NCI-H1092 (cell line): Measurements from ENCODE around the gene PLEKHA1.

ENCODE experiments used
- DNase-seq: peaks from one replicate; lab custom pipeline; 2025; lab: John Stamatoyannopoulos, UW

Gene PLEKHA1

GRCh38 chr10:122374237-122374858, at the start of gene PLEKHA1:
PLEKHA1 (plus strand) TSS chr10:122374708; CDS start chr10:122393201, 18,493 bp downstream.
- DNase-seq: peak; percentile 80

DNA sequence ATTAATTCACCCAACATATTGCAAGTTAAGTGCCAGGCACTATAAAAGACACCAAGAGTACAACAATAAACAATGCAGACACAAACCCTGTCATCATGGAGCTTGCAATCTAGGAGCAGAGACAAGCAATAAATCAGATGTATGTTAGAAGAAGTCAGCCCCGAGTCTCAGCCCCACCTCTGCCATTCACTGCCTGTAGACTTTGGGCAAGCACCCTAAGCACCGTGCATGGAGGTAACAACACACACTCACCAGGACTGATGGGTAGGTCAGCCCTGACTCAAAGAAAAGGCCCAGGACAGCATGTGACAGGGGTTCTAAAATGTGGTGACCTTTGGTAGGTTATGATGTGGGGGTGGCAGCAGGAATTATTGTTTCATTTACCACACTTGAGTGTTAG, 49.3 kb upstream of the PLEKHA1 start:
- DNase-seq: no peak

GRCh38 chr10:122326385-122326784, 48.1 kb upstream of the PLEKHA1 start:
- DNase-seq: no peak

GRCh38 chr10:122326806-122327205, 47.7 kb upstream of the PLEKHA1 start:
- DNase-seq: no peak

- DNase-seq: no peak
These were observed 47.0 kb upstream of the PLEKHA1 start for GRCh38 chr10:122327237-122328206.

DNA sequence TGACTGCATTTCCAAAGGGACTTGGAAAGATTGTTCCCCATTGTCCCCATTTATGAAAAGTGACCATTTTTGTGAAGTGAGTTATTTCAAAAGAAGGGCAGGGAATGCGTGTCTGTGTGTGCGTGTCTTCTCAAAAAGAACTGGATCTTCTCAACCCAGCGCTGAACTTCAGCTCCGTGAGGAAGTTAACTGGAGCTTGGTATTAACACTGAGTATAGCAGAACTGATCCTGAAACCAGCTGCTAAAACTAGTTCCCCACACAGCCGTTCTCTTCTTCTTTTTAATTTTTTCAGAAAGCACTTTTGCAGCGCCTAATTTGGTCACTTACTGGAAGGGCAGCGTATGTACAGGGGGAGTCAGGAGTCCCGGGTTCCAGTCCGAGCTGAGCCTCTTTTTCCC, 45.8 kb upstream of the PLEKHA1 start:
- DNase-seq: no peak

DNA sequence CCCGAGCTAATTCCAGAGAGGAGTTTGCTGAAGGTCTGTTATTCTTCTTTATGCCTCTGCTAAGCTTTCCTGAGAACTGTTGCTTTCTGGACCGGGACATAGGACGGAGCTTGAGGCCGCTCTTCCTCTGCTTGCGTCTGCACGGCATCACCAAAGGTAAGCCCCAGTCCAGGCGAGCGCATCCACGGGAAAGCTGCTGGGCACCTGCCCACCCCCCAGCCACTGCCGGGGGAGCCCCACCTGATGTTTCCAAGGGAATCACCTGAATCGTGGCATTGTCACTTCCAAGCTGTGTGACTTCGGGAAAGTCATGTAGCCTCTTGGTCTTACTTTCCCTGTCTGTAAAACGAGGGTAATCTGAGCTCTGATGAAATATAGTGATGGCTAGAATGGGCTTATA, 45.1 kb upstream of the PLEKHA1 start:
- no peak for DNase-seq

GRCh38 chr10:122331100-122331499, 43.4 kb upstream of the PLEKHA1 start:
- no peak for DNase-seq

DNA sequence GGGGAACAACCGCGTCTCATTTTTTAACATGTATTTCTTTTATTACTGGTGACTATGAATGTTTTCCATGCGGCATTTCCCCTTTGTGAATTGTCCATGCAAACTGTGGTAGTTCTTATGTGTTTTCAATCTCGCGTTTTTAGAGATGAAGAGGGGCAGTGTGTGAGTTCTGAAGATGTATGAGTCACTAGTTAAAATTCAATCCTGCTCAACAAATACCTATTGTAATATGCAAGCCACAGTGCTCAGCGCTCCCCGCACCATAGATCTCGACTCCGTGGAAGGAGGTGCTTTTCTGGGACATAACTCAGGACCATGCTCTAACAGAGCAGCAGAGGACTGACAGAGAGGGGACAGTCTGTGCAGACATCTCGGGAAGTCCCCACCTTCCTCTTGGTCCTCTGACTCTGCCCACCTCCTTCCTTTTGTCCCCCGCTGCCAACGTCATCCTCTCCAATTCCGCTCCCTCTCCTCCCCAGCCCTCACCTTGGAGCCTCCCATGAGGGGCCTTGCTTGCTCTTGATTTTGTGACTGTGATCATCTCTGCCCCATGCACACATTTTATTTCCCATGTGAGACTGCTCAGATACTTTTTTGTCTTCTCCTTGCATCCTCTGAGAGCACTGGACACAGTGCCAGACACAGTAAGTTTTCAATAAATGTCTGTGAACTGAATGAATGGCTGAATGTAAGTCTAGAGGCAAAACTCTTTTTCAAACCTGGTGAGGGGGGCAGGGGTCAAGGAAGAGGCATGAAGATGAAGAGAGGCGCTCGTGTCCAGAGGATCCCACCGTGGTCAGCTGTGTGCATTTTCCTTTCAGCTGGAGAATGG, 42.7 kb upstream of the PLEKHA1 start:
- no peak for DNase-seq

- no peak for DNase-seq
These were observed 41.5 kb upstream of the PLEKHA1 start for GRCh38 chr10:122333037-122333436.

GRCh38 chr10:122336332-122336731, 38.2 kb upstream of the PLEKHA1 start:
- DNase-seq: no peak

DNA sequence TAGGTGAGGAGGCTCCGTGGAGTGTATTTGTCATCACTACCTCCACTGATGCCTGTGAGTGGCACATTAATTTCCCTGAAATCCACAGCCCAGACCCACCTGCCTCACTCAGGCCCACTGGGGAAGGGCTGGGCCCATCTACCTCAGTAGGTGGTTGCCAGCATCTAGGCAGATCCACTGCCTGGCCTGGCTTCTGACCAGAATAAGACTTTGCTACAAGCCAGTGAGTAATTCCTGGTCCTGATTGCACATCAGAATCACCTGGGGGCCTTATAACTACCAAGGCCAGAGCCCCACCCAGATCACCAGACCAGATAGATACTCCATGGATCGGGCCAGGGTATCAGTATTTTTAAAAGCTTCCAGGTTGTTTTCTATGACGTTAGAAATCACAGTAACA, 37.5 kb upstream of the PLEKHA1 start:
- DNase-seq: no peak

GRCh38 chr10:122338609-122339441, 35.7 kb upstream of the PLEKHA1 start:
- no peak for DNase-seq

DNA sequence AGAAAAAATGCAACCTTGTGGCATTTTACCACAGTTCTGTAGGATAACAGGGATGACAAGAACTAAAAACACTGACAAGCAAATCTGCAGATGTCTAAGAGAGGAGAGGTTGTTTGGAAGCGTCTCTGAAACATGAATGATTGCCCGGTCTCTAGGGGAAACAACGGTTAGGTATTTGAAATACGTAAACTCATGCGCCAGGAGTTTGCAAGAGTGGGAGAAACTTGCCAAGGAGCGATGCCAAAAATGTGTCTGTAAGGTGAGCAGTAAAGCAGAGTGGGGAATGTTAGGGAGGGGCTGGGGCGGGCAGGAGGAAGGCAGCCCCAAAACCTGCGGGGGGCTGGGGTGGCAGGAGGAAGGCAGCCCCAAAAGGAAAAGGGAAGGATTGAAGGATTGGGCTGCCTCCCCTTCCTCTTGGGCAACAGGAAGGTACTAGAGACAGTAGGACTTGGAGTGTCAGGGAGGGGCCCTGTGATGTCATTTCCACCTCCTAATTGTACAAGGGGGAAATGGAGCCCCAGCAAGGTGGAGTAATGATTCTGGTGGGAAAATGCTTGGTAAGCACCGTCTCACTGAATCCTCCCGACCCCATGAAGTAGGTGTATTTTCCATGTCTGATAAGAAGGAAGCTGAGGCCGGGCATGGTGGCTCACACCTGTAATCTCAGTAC, 33.2 kb upstream of the PLEKHA1 start:
- DNase-seq: no peak

- DNase-seq: peak; percentile 20
These were observed 32.0 kb upstream of the PLEKHA1 start for GRCh38 chr10:122342293-122343134.

DNA sequence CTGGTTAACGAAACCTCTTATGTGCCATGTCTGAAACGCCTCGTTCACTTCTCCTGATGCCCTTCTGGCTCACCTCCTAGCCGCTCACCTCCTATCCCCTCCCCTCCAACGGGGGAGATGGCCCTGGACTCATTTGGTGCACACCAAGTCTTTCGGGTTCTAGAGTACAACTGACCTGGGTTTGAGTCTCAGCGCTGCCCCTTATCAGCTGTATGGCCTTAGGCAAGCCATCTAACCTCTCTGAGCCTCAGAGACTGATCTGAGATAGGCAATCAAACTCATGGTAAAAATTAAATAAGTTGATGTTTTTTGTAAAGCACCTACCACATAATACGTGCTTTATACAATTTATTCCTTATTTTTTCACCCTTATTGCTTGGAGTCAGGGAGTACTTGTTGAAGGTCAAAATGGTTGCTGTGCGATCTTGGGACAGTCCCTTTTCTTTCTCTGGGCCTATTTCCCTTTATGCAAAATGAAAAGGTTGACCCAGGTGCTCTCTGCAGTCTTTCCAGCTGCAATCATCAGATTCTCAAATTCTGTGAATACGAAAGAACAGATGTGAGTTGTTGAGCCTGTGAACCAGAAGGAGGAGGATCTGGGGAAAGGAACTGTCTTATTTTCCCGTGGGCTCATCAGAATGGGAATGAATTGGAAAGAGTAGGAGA, 31.2 kb upstream of the PLEKHA1 start:
- DNase-seq: no peak

GRCh38 chr10:122343936-122344335, 30.6 kb upstream of the PLEKHA1 start:
- no peak for DNase-seq

DNA sequence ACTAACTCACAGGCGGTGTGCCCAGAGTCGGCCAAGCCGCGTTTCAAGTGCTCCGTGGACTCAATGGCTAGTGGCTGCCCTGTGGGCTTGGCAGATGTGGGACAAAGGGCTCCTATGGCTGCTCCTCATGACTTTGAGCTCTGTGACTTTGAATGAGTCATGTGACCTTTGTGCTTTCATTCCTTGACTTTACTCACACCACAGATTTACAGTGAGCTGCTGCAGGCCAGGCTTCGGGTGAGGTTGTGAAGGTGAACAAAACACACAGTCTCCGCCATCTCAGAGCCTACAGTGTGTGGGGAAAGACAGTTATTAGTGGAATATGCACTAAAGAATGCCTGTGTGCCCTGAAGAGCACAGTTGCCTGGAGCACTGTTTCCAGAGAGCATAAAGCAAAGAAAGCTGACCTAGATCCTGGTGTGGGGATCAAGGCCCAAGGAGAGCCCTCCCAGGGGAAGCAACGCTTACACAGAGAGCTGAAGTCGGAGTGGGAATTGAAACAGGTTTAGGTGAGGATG, 29.7 kb upstream of the PLEKHA1 start:
- DNase-seq: no peak

GRCh38 chr10:122346326-122346950, 28.1 kb upstream of the PLEKHA1 start:
- DNase-seq: no peak
